Stimulated activated naive CD8-positive, alpha-beta T cell treated with anti-CD3 and anti-CD28 coated beads, Interleukin-15, Interleukin-2, amounts not matched to agents 100 ng/mL and 50 ng/mL, for 24 hours (primary cell): Measurements from ENCODE around the gene RNU6-1.

Experiments
- H3K27ac Mint-ChIP-seq: one replicate; pipeline ENCODE4 v1.8.0; 2021; ENCODE audit warnings: mild to moderate bottlenecking, mixed read lengths
- H3K27me3 Mint-ChIP-seq: one replicate; pipeline ENCODE4 v1.8.0; 2021; ENCODE audit warnings: mixed read lengths
- H3K36me3 Mint-ChIP-seq: one replicate; pipeline ENCODE4 v1.8.0; 2021; ENCODE audit warnings: low read depth, mixed read lengths
- H3K4me1 Mint-ChIP-seq: one replicate; pipeline ENCODE4 v1.8.0; 2021; ENCODE audit warnings: low read depth, mixed read lengths
- H3K4me3 Mint-ChIP-seq: one replicate; pipeline ENCODE4 v1.8.0; 2021; ENCODE audit warnings: mild to moderate bottlenecking, mixed read lengths
- H3K9me3 Mint-ChIP-seq: one replicate; pipeline ENCODE4 v1.8.0; 2021; ENCODE audit warnings: mixed read lengths

RNU6-1 gene

GRCh38 chr15:67790610-67791319 is 49.1 kb downstream of the RNU6-1 start:
- Mint-ChIP-seq H3K4me3 (no peak overlapping the region), H3K27ac (no peak overlapping the region), H3K4me1 (peaks cover 10% of the 10 kb centered on the region), H3K27me3 (no peaks in the 10 kb centered on the region), H3K36me3 (peaks cover 24% of the 10 kb centered on the region), H3K9me3 (peaks cover 9% of the 10 kb centered on the region)
